Measurements from ENCODE around the gene TIGD2.
A peak's percentile ranks its signal among the peaks of the same experiment; 100 is the strongest.

TIGD2 gene

GRCh38 chr4:89110986-89111832 lies at the start of gene TIGD2:
Gene TIGD2 (plus strand): TSS chr4:89111533. CDS start chr4:89112975, 1,442 bp downstream.
- peak; percentile 76 to 88 for DNase-seq

GRCh38 chr4:89064848-89065247 lies 46.5 kb upstream of the TIGD2 start:
- no peak for DNase-seq

GRCh38 chr4:89067417-89067816 lies 43.9 kb upstream of the TIGD2 start:
- DNase-seq = no peak

- DNase-seq = peak in 1 of 2 donors; percentile 89
Observed at GRCh38 chr4:89069481-89069880, 41.9 kb upstream of the TIGD2 start.

- DNase-seq = no peak
Observed at GRCh38 chr4:89070041-89070440, 41.3 kb upstream of the TIGD2 start.

- no peak for DNase-seq
Observed at GRCh38 chr4:89071311-89071710, 40.0 kb upstream of the TIGD2 start.

- no peak for DNase-seq
Observed at GRCh38 chr4:89072921-89073320, 38.4 kb upstream of the TIGD2 start.

- no peak for DNase-seq
Observed at GRCh38 chr4:89077761-89078160, 33.6 kb upstream of the TIGD2 start.

GRCh38 chr4:89078300-89078699 lies 33.0 kb upstream of the TIGD2 start:
- DNase-seq = no peak

GRCh38 chr4:89099034-89099433 lies 12.3 kb upstream of the TIGD2 start:
- no peak for DNase-seq

- DNase-seq = peak in 1 of 2 donors; percentile 15
Observed at GRCh38 chr4:89099471-89099870, 11.9 kb upstream of the TIGD2 start.

GRCh38 chr4:89100853-89101252 lies 10.5 kb upstream of the TIGD2 start:
- no peak for DNase-seq

GRCh38 chr4:89101256-89102161 lies 9.8 kb upstream of the TIGD2 start:
- no peak for DNase-seq

GRCh38 chr4:89105726-89106125 lies 5.6 kb upstream of the TIGD2 start:
- DNase-seq = no peak

- DNase-seq = no peak
Observed at GRCh38 chr4:89108091-89108490, 3.2 kb upstream of the TIGD2 start.

- no peak for DNase-seq
Observed at GRCh38 chr4:89109841-89110540, 1.3 kb upstream of the TIGD2 start.

- DNase-seq = no peak
Observed at GRCh38 chr4:89110541-89110985, 770 bp upstream of the TIGD2 start.

GRCh38 chr4:89111833-89112563 lies 665 bp downstream of the TIGD2 start:
- DNase-seq = no peak

GRCh38 chr4:89113415-89113814 lies 2.1 kb downstream of the TIGD2 start:
- DNase-seq = no peak

- no peak for DNase-seq
Observed at GRCh38 chr4:89114100-89114499, 2.8 kb downstream of the TIGD2 start.

GRCh38 chr4:89117115-89117514 lies 5.8 kb downstream of the TIGD2 start:
- no peak for DNase-seq

GRCh38 chr4:89119166-89119565 lies 7.8 kb downstream of the TIGD2 start:
- DNase-seq = no peak

Measured in bone marrow (tissue), 2 donors.